ENCODE results near the gene SH3PXD2B.
A peak's percentile ranks its signal among the peaks of the same experiment; 100 is the strongest.
"Not testable (repeated sequence)": the region's sequence is repeated elsewhere in the genome, so short reads cannot be mapped to it uniquely, and the experiment has no call there.

The SH3PXD2B gene

DNA sequence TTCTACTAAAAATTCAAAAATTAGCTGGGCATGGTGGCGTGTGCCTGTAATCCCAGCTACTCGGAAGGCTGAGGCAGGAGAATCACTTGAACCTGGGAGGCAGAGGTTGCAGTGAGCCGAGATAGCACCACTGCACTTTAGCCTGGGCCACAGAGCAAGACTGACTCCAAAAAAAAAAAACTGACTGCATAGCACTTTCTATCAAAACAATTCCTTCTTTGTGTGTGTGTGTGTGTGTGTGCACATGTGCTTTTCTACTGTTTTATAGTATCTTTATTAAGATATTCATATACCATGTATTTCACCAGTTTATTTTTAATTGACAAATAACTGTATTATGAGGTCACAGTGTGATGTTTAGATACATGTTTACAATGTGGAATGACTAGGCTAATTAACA is 167.2 kb downstream of the SH3PXD2B start:
- not testable (repeated sequence) for DNase-seq

DNA sequence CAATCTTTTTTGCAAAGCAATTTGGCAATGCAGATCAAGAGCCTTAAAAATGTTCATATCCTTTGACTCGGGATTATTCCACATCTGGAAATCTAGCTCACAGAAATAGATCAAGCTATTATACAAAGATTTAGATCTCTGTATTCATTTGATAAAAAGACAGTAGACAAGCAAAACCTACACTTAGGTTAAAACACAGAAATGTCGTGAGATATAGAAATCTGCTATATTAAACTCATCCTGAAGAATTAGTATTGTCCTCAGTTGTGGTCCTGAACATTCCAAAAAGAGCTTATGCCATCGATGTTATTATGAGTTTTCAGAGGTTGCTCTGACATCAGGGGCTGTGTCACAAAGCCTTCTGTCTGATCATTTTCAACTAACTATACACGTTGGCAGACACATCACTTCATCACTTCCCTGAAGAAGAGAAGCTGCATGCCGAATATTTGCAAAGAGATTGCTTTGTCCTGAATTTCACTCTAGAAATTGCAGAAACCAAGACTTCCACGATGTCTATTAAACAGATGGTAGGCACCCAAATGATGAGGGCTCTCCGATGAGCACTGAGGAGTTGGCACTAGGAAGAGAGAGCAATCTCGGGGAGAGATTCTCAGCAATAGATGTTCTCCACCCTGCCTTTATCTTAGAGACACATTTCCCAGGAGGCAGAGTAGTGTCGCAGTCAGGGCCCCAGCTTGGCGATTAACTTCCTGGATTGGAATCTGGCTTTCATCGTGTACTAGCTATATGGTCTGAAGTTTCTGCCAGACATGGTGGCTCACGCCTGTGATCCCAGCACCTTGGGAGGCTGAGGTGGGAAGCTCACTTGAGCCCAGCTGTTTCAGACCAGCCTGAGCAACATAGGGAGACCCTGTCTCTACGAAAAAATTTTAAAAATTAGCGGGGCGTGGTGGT is 168.8 kb downstream of the SH3PXD2B start:
- DNase-seq = no peak

DNA sequence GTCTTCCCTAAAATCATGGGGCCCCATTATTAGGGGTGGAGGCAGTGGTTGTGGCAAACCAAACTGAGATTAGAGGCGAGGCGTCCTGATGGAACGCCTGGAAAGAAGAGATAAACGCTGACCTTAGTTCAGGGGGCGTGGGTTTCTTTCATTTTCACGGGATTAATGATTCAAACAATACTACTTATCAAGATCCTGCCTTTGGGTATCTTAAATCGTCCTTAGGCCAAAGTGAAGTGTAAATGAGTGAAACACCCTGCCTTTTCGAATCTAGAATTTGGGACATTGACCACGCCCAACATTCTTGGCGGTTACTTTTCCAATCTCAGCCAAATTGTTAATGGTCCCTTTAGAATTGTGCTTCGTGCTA is 169.7 kb downstream of the SH3PXD2B start:
- DNase-seq = no peak

DNA sequence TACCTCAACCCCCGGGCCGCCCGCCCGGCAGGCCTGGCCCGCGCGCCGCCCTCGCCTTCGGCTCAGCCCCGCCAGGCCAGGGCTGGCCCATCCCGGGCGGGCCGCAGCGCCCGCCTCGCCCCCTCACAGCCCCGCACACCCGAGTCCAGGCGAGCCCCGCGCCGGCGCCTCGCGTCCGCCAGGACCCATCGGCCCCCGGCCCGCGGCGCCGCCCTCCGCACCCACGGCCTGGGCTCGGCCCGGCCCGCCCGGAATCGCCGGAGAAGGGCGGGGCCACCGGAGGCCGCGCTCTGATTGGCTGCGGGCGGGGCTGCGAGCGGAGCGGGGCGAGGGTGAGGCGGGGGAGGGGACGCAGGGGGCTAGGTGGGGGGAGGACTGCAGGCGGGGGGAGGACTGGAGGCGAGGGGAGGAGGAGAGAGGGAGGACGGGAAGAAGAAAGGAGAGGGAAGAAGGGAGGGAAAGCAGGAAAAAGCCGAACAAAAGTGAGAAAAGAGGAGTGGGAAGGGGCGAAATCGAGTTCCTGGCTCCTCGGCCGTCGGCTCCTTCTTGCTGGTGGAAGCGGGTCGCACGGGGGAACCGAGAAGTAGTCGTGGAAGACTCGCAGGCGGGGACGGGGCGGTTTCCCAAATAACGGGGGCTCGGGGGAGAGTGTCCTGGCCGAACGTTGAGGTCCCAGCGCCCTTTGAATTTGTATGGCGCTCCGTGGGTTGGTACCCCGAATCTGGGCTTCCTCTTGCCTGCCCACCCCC is 170.3 kb downstream of the SH3PXD2B start:
- no peak for DNase-seq

DNA sequence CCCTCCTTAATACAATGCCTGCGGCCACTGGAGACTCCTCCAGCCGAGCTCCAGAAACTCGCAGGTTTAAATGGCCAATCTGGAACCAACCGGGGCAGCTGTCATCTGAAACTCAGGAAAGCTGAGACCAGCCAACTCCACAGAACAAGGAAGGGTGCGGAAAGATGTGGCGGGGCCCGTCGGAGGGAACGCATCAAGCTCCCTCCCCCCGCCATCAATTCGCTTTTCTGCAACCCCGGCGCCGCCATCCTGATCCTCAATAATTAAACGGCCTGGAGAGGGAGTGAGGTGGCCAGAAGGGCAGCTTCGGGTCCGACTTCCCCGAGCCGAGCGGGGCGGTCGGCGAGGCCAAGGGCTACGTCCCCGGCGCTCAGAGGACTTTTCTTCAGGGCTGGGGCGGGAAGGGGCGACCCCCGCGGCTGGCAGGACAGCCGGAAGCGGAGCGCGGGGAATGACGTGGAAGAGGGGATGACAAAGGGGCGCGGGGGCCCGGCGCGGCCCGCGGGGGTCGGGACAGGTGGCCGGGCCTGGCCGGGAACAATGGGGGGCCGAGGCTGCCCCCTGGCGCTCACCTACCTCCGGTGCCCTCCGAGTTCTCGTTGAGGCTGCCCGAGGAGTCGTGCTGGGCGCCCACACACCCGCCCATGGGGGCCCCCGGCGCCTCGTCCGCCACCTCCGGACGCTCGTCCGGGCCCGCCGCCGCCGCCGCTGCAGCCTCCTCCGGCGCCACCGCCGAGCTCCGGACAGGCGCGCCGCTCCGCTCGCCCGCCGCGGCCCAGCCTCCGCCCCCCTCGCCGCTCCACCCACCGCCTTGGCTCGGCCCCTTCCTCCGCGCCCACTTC is 171.1 kb downstream of the SH3PXD2B start, which contains the start of gene UBTD2:
Gene UBTD2 (minus strand): TSS at position 745 of the 842 bp plus-strand sequence. CDS start 99 bp downstream, at position 646.
- peak; percentile 13 for DNase-seq

DNA sequence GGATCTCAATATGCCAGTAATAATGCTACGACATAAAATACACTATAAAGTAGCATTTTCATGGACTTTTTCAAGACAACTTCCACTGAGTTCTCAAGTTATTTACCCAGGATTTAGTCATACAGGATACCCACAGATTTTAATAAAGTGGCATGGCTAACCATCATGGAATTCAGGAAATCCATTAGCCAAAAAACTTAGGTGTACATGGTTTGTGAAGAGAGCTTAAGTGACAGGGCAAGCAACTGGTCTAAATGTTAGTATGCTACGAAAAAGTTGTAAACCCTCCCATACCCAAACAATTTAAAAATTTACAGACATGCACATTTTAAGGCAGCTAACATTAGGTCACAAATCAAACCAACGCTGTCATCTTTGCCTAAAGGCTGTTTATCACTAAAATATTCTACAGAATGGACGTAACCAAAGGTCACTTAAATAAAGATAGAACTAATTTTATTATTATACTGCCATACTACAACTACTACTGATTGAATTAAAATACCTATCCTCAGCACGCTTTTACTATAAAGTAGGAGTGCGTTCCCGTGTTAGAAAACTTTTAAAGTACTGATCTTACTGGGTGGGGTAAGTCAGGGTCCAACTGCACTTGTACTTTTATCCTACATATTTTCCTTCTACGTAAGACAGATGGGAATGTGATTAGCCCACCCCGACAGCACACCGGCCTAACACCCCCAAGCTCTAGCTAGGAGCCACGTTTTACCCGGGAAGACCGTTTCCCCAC is 171.9 kb downstream of the SH3PXD2B start:
- no peak for DNase-seq

DNA sequence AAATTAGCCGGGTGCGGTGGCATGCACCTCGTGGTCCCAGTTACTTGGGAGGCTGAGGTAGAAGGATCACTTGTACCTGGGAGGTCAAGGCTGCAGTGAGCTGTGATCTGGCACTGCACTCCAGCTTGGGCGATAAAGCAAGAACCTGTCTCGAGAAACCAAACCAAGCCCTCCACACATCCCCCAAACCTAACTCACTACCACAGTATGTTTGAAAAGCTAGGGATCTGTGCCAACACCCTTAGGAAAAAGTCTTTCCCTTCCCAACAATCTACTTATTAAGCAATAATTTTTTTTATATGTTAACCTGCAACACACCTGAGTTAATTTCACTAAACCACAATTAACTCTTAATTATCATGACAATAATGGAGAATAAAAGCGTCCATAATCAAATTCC is 173.0 kb downstream of the SH3PXD2B start:
- no peak for DNase-seq

DNA sequence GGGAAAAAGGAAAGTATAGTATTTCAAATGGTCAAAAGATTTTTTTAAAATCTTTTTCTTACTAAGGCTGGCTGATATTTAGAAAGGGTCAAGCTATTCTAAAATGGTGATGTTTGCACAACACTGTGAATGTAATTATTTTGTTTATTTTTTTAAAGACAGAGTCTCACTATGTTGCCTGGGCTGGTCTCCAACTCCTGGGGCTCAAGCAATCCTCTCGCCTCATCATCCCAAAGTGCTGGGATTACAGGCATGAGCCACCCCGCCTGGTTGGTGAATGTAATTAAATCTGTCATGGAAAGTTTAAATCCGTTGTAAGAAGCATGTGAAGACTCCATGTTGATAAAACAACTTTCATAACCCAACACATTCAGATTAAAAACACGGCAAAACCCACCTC is 173.4 kb downstream of the SH3PXD2B start:
- DNase-seq = no peak

DNA sequence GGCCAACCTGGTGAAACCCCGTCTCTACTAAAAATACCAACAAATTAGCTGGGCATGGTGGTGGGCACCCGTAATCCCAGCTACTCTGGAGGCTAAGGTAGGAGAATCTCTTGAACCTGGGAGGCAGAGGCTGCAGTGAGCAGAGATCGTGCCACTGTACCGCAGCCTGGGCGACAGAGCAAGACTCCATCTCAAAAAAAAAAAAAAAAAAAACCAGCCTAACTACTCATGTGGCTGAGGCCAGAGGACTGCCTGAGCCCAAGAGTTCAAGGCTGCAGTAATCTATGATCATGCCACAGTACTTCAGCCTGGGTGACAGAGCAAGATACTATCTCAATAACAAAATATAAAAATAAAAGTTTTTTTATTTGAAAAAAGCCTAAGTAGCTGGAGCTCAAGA is 174.0 kb downstream of the SH3PXD2B start:
- no peak for DNase-seq

DNA sequence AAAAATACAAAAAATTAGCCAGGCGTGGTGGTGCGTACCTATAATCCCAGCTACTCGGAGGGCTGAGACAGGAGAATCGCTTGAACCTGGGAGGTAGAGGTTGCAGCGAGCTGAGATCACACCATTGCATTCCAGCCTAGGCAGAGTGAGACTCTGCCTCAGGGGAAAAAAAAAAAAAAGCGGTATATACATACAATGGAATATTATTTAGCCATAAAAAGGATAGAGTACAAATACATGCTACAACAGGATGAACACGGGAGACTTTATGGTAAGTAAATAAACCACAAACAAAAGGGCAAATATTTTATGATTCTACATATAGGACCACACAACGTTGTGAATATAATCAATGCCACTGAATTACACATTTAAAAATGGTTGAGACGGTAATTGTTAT is 176.0 kb downstream of the SH3PXD2B start:
- no peak for DNase-seq

DNA sequence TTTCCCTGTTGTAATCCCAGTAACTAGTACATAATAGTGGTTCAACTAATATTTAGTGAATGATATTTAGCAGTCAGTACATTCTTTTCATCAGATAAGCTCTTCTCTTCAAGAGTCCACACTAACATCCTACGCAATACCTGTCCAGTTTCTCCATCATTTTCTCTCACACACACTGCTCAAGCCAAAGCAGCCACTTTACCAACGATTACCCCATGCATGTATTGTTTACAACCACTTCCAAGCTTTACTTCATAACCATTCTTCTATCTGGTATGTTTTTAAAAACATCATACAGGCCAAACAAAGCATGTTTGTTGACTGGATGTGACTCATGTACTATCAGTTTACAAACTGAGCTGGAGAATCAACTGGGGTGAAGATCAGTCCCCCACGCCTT is 178.1 kb downstream of the SH3PXD2B start:
- no peak for DNase-seq
